ENCODE results near the gene EGLN3.
"Not testable (repeated sequence)": the region's sequence is repeated elsewhere in the genome, so short reads cannot be mapped to it uniquely, and the experiment has no call there.

EGLN3 gene

GRCh38 chr14:33934043-33934750 lies 16.7 kb downstream of the EGLN3 start:
- DNase-seq: no peak

- no peak for DNase-seq
These were observed 17.4 kb downstream of the EGLN3 start for GRCh38 chr14:33933386-33933933.

- no peak for DNase-seq
These were observed 18.1 kb downstream of the EGLN3 start for GRCh38 chr14:33932576-33933345.

GRCh38 chr14:33932033-33932432 lies 18.8 kb downstream of the EGLN3 start:
- no peak for DNase-seq

- DNase-seq: no peak
These were observed 19.4 kb downstream of the EGLN3 start for GRCh38 chr14:33931461-33931860.

- DNase-seq: no peak
These were observed 20.4 kb downstream of the EGLN3 start for GRCh38 chr14:33930439-33930838.

- DNase-seq: no peak
These were observed 21.0 kb downstream of the EGLN3 start for GRCh38 chr14:33929799-33930408.

GRCh38 chr14:33928895-33929294 lies 22.0 kb downstream of the EGLN3 start:
- DNase-seq: no peak

GRCh38 chr14:33927944-33928343 lies 22.9 kb downstream of the EGLN3 start:
- DNase-seq: no peak

- DNase-seq: not testable (repeated sequence)
These were observed 23.9 kb downstream of the EGLN3 start for GRCh38 chr14:33926967-33927366.

- no peak for DNase-seq
These were observed 24.9 kb downstream of the EGLN3 start for GRCh38 chr14:33925946-33926345.

- DNase-seq: no peak
These were observed 25.6 kb downstream of the EGLN3 start for GRCh38 chr14:33925235-33925634.

- DNase-seq: no peak
These were observed 26.2 kb downstream of the EGLN3 start for GRCh38 chr14:33924566-33925100.

GRCh38 chr14:33922125-33922524 lies 28.7 kb downstream of the EGLN3 start:
- no peak for DNase-seq

- DNase-seq: no peak
These were observed 32.6 kb downstream of the EGLN3 start for GRCh38 chr14:33918256-33918655.

- no peak for DNase-seq
These were observed 33.2 kb downstream of the EGLN3 start for GRCh38 chr14:33917661-33918060.

GRCh38 chr14:33916663-33917565 lies 34.0 kb downstream of the EGLN3 start:
- DNase-seq: no peak

- no peak for DNase-seq
These were observed 35.2 kb downstream of the EGLN3 start for GRCh38 chr14:33915682-33916081.

GRCh38 chr14:33914676-33915516 lies 36.0 kb downstream of the EGLN3 start:
- no peak for DNase-seq

GRCh38 chr14:33911046-33911445 lies 39.8 kb downstream of the EGLN3 start:
- no peak for DNase-seq

- DNase-seq: no peak
These were observed 40.4 kb downstream of the EGLN3 start for GRCh38 chr14:33910435-33910834.

All from CD4-positive, alpha-beta T cell treated with Interleukin-6 for 4 hours (primary cell).